Measurements from ENCODE around the gene ORC6.

ORC6 gene

GRCh38 chr16:46732561-46732960 is 43.1 kb downstream of the ORC6 start:
- no peak for FAIRE-seq

- FAIRE-seq = no peak
These were observed 43.9 kb downstream of the ORC6 start for GRCh38 chr16:46733319-46733830.

GRCh38 chr16:46736695-46737094 is 47.2 kb downstream of the ORC6 start:
- FAIRE-seq = no peak

GRCh38 chr16:46737621-46738214 is 48.3 kb downstream of the ORC6 start:
- no peak for FAIRE-seq

GRCh38 chr16:46739934-46740333 is 50.5 kb downstream of the ORC6 start:
- FAIRE-seq = no peak

- peak; percentile 95 for FAIRE-seq
These were observed 53.8 kb downstream of the ORC6 start for GRCh38 chr16:46743232-46743719.

GRCh38 chr16:46745617-46746016 is 56.2 kb downstream of the ORC6 start:
- FAIRE-seq = no peak

GRCh38 chr16:46746821-46747776 is 57.6 kb downstream of the ORC6 start:
- FAIRE-seq = no peak
